ENCODE measurements around the gene CLDN19. TPM values are rescaled to one million over a fixed set of nuclear protein-coding genes. Genes with fewer than 3 reads are reported as not detected.

Gene CLDN19
- total and polyA plus RNA-seq, 2 donors (not counting 1 experiment from before 2014, with no cell fraction given): 0.03 TPM; not detected in 1

- Histone ChIP-seq H3K4me3 (ENCODE audit: control extremely low read depth in 1 of 5, extremely low read depth in 1 of 5, insufficient read depth in 1 of 5, low read depth in 2 of 5, low read length in 4 of 5) (no peak overlapping the region), H2AFZ (ENCODE audit: insufficient read depth, low read depth, low read length, poor library complexity, severe bottlenecking) (no peak overlapping the region), H4K20me1 (ENCODE audit: control insufficient read depth, insufficient read depth, low read length, poor library complexity, severe bottlenecking) (peaks cover 58% of the 10 kb centered on the region), H3K4me2 (replicated peaks; ENCODE audit: low read depth, low read length, poor library complexity, severe bottlenecking) (no peak overlapping the region), H3K9ac (ENCODE audit: low read length) (no peak overlapping the region), H3K4me1 (ENCODE audit: control insufficient read depth in 2 of 2, insufficient read depth in 2 of 2, low read length in 2 of 2) (no peaks in the 10 kb centered on the region), H3K79me2 (ENCODE audit: control insufficient read depth, insufficient read depth, low read length) (peaks cover 43% of the 10 kb centered on the region), H3K27me3 (replicated peaks in 1 of 4; ENCODE audit: control extremely low read depth in 1 of 4, control insufficient read depth in 3 of 4, insufficient read depth in 4 of 4, low read length in 3 of 4) (no peaks in the 10 kb centered on the region), H3K9me3 (ENCODE audit: control extremely low read depth in 1 of 3, control insufficient read depth in 2 of 3, insufficient read depth in 1 of 3, low read length in 2 of 3) (no peaks in the 10 kb centered on the region), H3K27ac (ENCODE audit: low read length in 2 of 2) (no peak overlapping the region), H3K36me3 (replicated peaks in 1 of 2; ENCODE audit: control extremely low read depth in 1 of 2, control insufficient read depth in 1 of 2, extremely low read depth in 1 of 2, insufficient read depth in 2 of 2, low read length in 1 of 2) (peaks cover 5 to 90% of the 10 kb centered on the region in 2 experiments)
- TF ChIP-seq CTCF (IDR thresholded peaks at IDR 0.05) (no peak), EZH2 (IDR thresholded peaks at IDR 0.05; ENCODE audit: borderline replicate concordance, insufficient read depth, low read depth, low read length, poor library complexity, severe bottlenecking) (no peak)
- intact Hi-C loops (cut with micrococcal nuclease): no loop called here
- DNase-seq (no peak), ATAC-seq (ENCODE audit: low read depth) (no peak)
- Mint-ChIP-seq H3K27ac (peak overlapping the region; percentile 18), H3K9me3 (ENCODE audit: insufficient read depth) (no peaks in the 10 kb centered on the region), H3K4me3 (no peak overlapping the region), H3K4me1 (peaks cover 5% of the 10 kb centered on the region), H3K27me3 (no peaks in the 10 kb centered on the region)
- WGBS (ENCODE audit: insufficient coverage): 100% methylated on average over 2 of the region's 4 CpGs
- POLR2A ChIA-PET: no interaction called here
- CTCF ChIA-PET: no interaction called here
These were observed 41.8 kb downstream of the CLDN19 start for GRCh38 chr1:42698081-42698813.

- peaks cover 93% of the 10 kb centered on the region for H4K20me1 ChIP-seq (ENCODE audit: control insufficient read depth, insufficient read depth, low read length, poor library complexity, severe bottlenecking)
- Mint-ChIP-seq H3K27ac (peak overlapping the region; percentile 7), H3K4me3 (no peak overlapping the region), H3K9me3 (ENCODE audit: insufficient read depth) (no peaks in the 10 kb centered on the region), H3K27me3 (no peaks in the 10 kb centered on the region), H3K4me1 (peaks cover 55% of the 10 kb centered on the region)
- no peak for TF ChIP-seq CTCF (IDR thresholded peaks at IDR 0.05)
- no peak for TF ChIP-seq EZH2 (IDR thresholded peaks at IDR 0.05; ENCODE audit: borderline replicate concordance, insufficient read depth, low read depth, low read length, poor library complexity, severe bottlenecking)
- H3K27me3 ChIP-seq (replicated peaks in 1 of 4; ENCODE audit: control extremely low read depth in 1 of 4, control insufficient read depth in 3 of 4, insufficient read depth in 4 of 4, low read length in 3 of 4): no peaks in the 10 kb centered on the region
- peaks cover 6 to 58% of the 10 kb centered on the region in 2 experiments for H3K36me3 ChIP-seq (replicated peaks in 1 of 2; ENCODE audit: control extremely low read depth in 1 of 2, control insufficient read depth in 1 of 2, extremely low read depth in 1 of 2, insufficient read depth in 2 of 2, low read length in 1 of 2)
- H3K27ac ChIP-seq (ENCODE audit: low read length in 2 of 2): no peak overlapping the region
- ChIA-PET CTCF (interaction anchor here (1.1 kb wide), 1 partner anchor 380 kb away, joined by 3 read pairs; no protein-coding TSS in a partner anchor), POLR2A (no interaction called here)
- H3K4me3 ChIP-seq (ENCODE audit: control extremely low read depth in 1 of 5, extremely low read depth in 1 of 5, insufficient read depth in 1 of 5, low read depth in 2 of 5, low read length in 4 of 5): no peak overlapping the region
- H3K9me3 ChIP-seq (ENCODE audit: control extremely low read depth in 1 of 3, control insufficient read depth in 2 of 3, insufficient read depth in 1 of 3, low read length in 2 of 3): no peaks in the 10 kb centered on the region
- H3K9ac ChIP-seq (ENCODE audit: low read length): no peak overlapping the region
- intact Hi-C loops (cut with micrococcal nuclease): no loop called here
- ATAC-seq (ENCODE audit: low read depth): no peak
- H2AFZ ChIP-seq (ENCODE audit: insufficient read depth, low read depth, low read length, poor library complexity, severe bottlenecking): no peak overlapping the region
- peaks cover 37 to 42% of the 10 kb centered on the region in 2 donors for H3K4me1 ChIP-seq (ENCODE audit: control insufficient read depth in 2 of 2, insufficient read depth in 2 of 2, low read length in 2 of 2)
- H3K4me2 ChIP-seq (replicated peaks; ENCODE audit: low read depth, low read length, poor library complexity, severe bottlenecking): no peak overlapping the region
- no peak for DNase-seq
- WGBS (ENCODE audit: insufficient coverage): no CpG with 5 or more reads among the region's 2 CpGs
- peaks cover 88% of the 10 kb centered on the region for H3K79me2 ChIP-seq (ENCODE audit: control insufficient read depth, insufficient read depth, low read length)
These were observed 47.1 kb downstream of the CLDN19 start for GRCh38 chr1:42692911-42693310.

Measured in B cell (primary cell).